Transverse colon (tissue), 4 donors: Measurements from ENCODE around the gene TRPM3. TPM values are rescaled to one million over a fixed set of nuclear protein-coding genes. Genes with fewer than 3 reads are reported as not detected.

Experiments used
- DNase-seq: peaks from one replicate; pipeline ENCODE4 v3.0.0-alpha.2; 2019
- H3K27ac ChIP-seq, 4 donors: fragments of 200-600 bp; sonication (generic); 2 replicates each; pipeline ENCODE4 v1.5.1; 2016 to 2018; ENCODE audit warnings: inconsistent platforms in 4 of 4
- H3K27me3 ChIP-seq: fragments of 200-600 bp; sonication (generic); 2 replicates; pipeline ENCODE4 v1.5.1; 2017; ENCODE audit warnings: inconsistent platforms
- H3K36me3 ChIP-seq, 4 donors: fragments of 200-600 bp; sonication (generic); 2 replicates each; pipeline ENCODE4 v1.5.1; 2017 to 2019; ENCODE audit warnings: inconsistent platforms in 4 of 4
- H3K4me1 ChIP-seq, 4 donors: fragments of 200-600 bp; sonication (generic); 2 replicates each; pipeline ENCODE4 v1.5.1; 2017 to 2020; ENCODE audit warnings: inconsistent platforms in 4 of 4
- H3K4me3 ChIP-seq, 4 donors: fragments of 200-600 bp; sonication (generic); 1 replicate in 1 of 4; 2 replicates in 3 of 4; pipeline versions ENCODE4 v1.5.1 to v1.6.1; 2017 to 2019; ENCODE audit warnings: inconsistent platforms in 4 of 4
- H3K9me3 ChIP-seq, 2 donors: fragments of 200-600 bp; sonication (generic); 2 replicates each; pipeline ENCODE4 v1.5.1; 2017 to 2019; ENCODE audit warnings: inconsistent platforms in 2 of 2
- CTCF ChIP-seq, 5 experiments: fragments of 200-600 bp in 3 of 5; fragments of 450-650 bp in 2 of 5; sonication (generic) in 3 of 5; IDR thresholded peaks; 1 replicate in 2 of 5; 2 replicates in 3 of 5; pipeline ENCODE4 v1.5.1; 2016 to 2017; ENCODE audit warnings: antibody characterized with exemption in 5 of 5, inconsistent platforms in 3 of 5, mild to moderate bottlenecking in 2 of 5, moderate library complexity in 1 of 5
- EP300 ChIP-seq: sonication (generic); formaldehyde crosslinking; IDR thresholded peaks from one replicate; pipeline ENCODE4 v1.6.1; 2017; ENCODE audit warnings: antibody characterized with exemption, low read depth
- POLR2A ChIP-seq: fragments of 450-650 bp; IDR thresholded peaks from one replicate; pipeline ENCODE4 v1.6.1; 2016; ENCODE audit warnings: antibody characterized with exemption, mild to moderate bottlenecking, moderate library complexity
- POLR2AphosphoS5 ChIP-seq, 3 donors: sonication (generic); formaldehyde crosslinking; IDR thresholded peaks; one replicate each; pipeline ENCODE4 v1.6.1; 2016; ENCODE audit warnings: antibody characterized with exemption in 3 of 3
- WGBS, 2 donors: methylation state at CpG; one replicate each; pipeline ENCODE4 v1.1.5; 2018; ENCODE audit warnings: low coverage in 1 of 2; 5-methylcytosine and 5-hydroxymethylcytosine counted together
- in situ Hi-C, 4 donors: fragments of 200-750 bp; cut with MboI; loops; one replicate each; pipeline versions ENCODE4 v1.15.0 to v1.15.1; 2017; ENCODE audit warnings: low sequenced_read_pairs in 3 of 4, low pct_ligation_motif_present in 1 of 4, low pct_unique_long_range_greater_than_20kb in 1 of 4
- intact Hi-C: fragments of 100-400 bp; cut with DNase I; formaldehyde crosslinking; loops from one replicate; pipeline ENCODE4 v1.15.1; 2023; ENCODE audit warnings: low total_unique reads
- total RNA-seq, 4 donors: library from RNA; depleted of rRNA; stranded (reverse); fragments of >200 nt; gene quantifications; one replicate each; pipeline ENCODE4 v1.1.0, GENCODE V29; 2016

The TRPM3 gene
- total RNA-seq, 4 donors from 2014 or later, result 0.16 to 1.2 (median 0.32) TPM

GRCh38 chr9:70617033-70617828, 504.2 kb downstream of the TRPM3 start:
- WGBS, 2 donors, result 84% methylated on average over 3 to 9 of the region's 9 CpGs
- no peak overlapping the region for H3K4me3 ChIP-seq
- no peaks in the 10 kb centered on the region for H3K9me3 ChIP-seq
- in situ Hi-C loops (loop anchor here in 3 of 4 donors (25.0 kb wide), 2 partner anchors 480 to 655 kb away; no protein-coding TSS in a partner anchor), intact Hi-C loops (loop anchor here (10.0 kb wide), 1 partner anchor 1192 kb away; no protein-coding TSS in a partner anchor)
- no peak for TF ChIP-seq EP300
- no peak for TF ChIP-seq CTCF (IDR thresholded peaks at IDR 0.05)
- no peak for TF ChIP-seq POLR2AphosphoS5 (IDR thresholded peaks at IDR 0.05)
- TF ChIP-seq POLR2A, result no peak
- no peaks in the 10 kb centered on the region for H3K36me3 ChIP-seq
- no peak for DNase-seq
- peaks cover 0 to 7% (median 2%) of the 10 kb centered on the region in 4 donors for H3K4me1 ChIP-seq
- H3K27me3 ChIP-seq, result no peaks in the 10 kb centered on the region
- no peak overlapping the region for H3K27ac ChIP-seq

- WGBS, 2 donors, result 90 to 93% methylated on average over 3 to 7 of the region's 7 CpGs
- Histone ChIP-seq H3K9me3 (no peaks in the 10 kb centered on the region), H3K27me3 (no peaks in the 10 kb centered on the region), H3K4me1 (peaks cover 0 to 7% (median 2%) of the 10 kb centered on the region in 4 donors), H3K36me3 (no peaks in the 10 kb centered on the region), H3K4me3 (no peak overlapping the region), H3K27ac (no peak overlapping the region)
- DNase-seq, result no peak
- in situ Hi-C loops, result loop anchor here in 3 of 4 donors (25.0 kb wide), 2 partner anchors 479 to 654 kb away; no protein-coding TSS in a partner anchor
- intact Hi-C loops, result loop anchor here (10.0 kb wide), 1 partner anchor 1192 kb away; no protein-coding TSS in a partner anchor
- TF ChIP-seq POLR2AphosphoS5 (IDR thresholded peaks at IDR 0.05) (no peak), EP300 (no peak), POLR2A (no peak), CTCF (IDR thresholded peaks at IDR 0.05) (no peak)
These were observed 505.0 kb downstream of the TRPM3 start for GRCh38 chr9:70616228-70616990.

GRCh38 chr9:70615464-70616138, 505.8 kb downstream of the TRPM3 start:
- TF ChIP-seq EP300 (no peak), CTCF (IDR thresholded peaks at IDR 0.05) (no peak), POLR2AphosphoS5 (IDR thresholded peaks at IDR 0.05) (no peak), POLR2A (no peak)
- no peak overlapping the region for H3K27ac ChIP-seq
- no peaks in the 10 kb centered on the region for H3K9me3 ChIP-seq
- H3K4me3 ChIP-seq, result no peak overlapping the region
- H3K27me3 ChIP-seq, result no peaks in the 10 kb centered on the region
- no peak for DNase-seq
- in situ Hi-C loops, result loop anchor here in 3 of 4 donors (25.0 kb wide), 2 partner anchors 478 to 653 kb away; no protein-coding TSS in a partner anchor
- H3K4me1 ChIP-seq, result peaks cover 0 to 7% (median 2%) of the 10 kb centered on the region in 4 donors
- intact Hi-C loops, result loop anchor here (10.0 kb wide), 1 partner anchor 1191 kb away; no protein-coding TSS in a partner anchor
- no peaks in the 10 kb centered on the region for H3K36me3 ChIP-seq
- WGBS, 2 donors, result 69 to 78% methylated on average over 2 to 4 of the region's 4 CpGs
